Hepatocyte (in vitro differentiated cells): ENCODE data around the gene RER1.

Source experiments
- EZH2 ChIP-seq: fragments of 200-600 bp; sonication (generic); IDR thresholded peaks from 2 replicates; pipeline ENCODE4 v1.6.1; 2016; ENCODE audit warnings: antibody characterized with exemption, mild to moderate bottlenecking, borderline replicate concordance
- TF ChIP-seq, protein P1 (sequence below): fragments of 200-600 bp; sonication (generic); IDR thresholded peaks from 2 replicates; pipeline ENCODE4 v1.5.1; 2016; ENCODE audit warnings: antibody characterized with exemption, mild to moderate bottlenecking; ENCODE audit not compliant: poor library complexity

DNA sequence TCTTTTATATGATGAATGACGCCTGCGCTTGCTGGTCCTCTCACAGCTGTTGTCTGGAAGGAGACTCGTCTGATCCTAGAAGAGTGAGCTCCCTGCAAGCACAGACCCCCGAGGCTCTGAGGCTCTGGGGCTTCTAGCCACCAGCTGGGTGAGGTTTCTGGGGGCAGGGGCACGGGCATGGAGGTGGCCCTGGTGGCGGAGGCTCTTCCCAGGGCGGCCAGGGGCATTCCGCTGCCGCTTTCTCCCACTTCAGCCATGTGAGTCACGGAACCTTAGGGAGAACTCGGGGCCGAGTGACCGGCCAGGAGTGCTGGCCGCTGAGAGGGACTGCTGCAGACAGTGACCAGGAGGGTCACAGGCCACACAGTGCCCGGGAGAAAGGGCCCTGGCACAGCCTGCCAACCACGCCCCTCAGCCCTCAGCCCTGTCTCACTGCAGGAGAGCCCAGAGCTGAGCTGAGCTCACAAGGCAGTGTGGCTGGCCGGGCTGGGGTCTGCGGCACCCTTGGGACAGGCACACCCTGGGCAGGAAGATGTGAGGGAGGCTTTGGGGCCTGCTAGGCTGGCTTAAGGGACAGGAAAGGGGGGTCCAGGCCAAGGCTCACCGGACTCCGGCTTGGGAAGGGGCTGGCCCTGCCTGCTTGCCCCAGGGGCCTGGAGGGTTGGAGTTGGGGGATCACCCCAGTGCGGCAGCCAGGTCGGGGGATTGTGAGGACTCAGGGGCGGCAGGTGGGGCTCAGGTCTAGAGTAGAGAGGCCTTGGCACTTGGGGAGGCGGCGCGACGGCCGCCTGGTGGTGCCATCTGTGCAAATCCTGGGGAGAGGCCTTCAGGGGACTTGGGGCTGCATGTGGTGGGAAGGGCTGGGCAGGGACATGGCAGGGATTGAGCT, 36.0 kb upstream of the RER1 start:
- TF ChIP-seq, protein P1, sequence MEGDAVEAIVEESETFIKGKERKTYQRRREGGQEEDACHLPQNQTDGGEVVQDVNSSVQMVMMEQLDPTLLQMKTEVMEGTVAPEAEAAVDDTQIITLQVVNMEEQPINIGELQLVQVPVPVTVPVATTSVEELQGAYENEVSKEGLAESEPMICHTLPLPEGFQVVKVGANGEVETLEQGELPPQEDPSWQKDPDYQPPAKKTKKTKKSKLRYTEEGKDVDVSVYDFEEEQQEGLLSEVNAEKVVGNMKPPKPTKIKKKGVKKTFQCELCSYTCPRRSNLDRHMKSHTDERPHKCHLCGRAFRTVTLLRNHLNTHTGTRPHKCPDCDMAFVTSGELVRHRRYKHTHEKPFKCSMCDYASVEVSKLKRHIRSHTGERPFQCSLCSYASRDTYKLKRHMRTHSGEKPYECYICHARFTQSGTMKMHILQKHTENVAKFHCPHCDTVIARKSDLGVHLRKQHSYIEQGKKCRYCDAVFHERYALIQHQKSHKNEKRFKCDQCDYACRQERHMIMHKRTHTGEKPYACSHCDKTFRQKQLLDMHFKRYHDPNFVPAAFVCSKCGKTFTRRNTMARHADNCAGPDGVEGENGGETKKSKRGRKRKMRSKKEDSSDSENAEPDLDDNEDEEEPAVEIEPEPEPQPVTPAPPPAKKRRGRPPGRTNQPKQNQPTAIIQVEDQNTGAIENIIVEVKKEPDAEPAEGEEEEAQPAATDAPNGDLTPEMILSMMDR, result no peak
- no peak for TF ChIP-seq EZH2
